Fibroblast of upper back skin (primary cell): ENCODE data around the gene NFKB1.
"Not testable (repeated sequence)": the region's sequence is repeated elsewhere in the genome, so short reads cannot be mapped to it uniquely, and the experiment has no call there.

Source experiments
- DNase-seq: peaks from one replicate; pipeline ENCODE4 v3.0.0-alpha.2; 2013

Gene NFKB1

GRCh38 chr4:102600689-102601088 is 99.5 kb downstream of the NFKB1 start:
- DNase-seq: no peak

GRCh38 chr4:102601586-102602227 is 100.5 kb downstream of the NFKB1 start:
- DNase-seq: no peak

- DNase-seq: no peak
These were observed 103.2 kb downstream of the NFKB1 start for GRCh38 chr4:102604222-102604940.

GRCh38 chr4:102606261-102606660 is 105.1 kb downstream of the NFKB1 start:
- DNase-seq: no peak

- no peak for DNase-seq
These were observed 105.8 kb downstream of the NFKB1 start for GRCh38 chr4:102606846-102607450.

GRCh38 chr4:102608190-102608589 is 107.0 kb downstream of the NFKB1 start:
- no peak for DNase-seq

- no peak for DNase-seq
These were observed 108.8 kb downstream of the NFKB1 start for GRCh38 chr4:102610007-102610406.

- DNase-seq: no peak
These were observed 109.3 kb downstream of the NFKB1 start for GRCh38 chr4:102610476-102610875.

GRCh38 chr4:102612210-102612609 is 111.1 kb downstream of the NFKB1 start:
- DNase-seq: no peak

- DNase-seq: no peak
These were observed 111.7 kb downstream of the NFKB1 start for GRCh38 chr4:102612824-102613366.

GRCh38 chr4:102614801-102615200 is 113.6 kb downstream of the NFKB1 start:
- DNase-seq: no peak

- no peak for DNase-seq
These were observed 115.5 kb downstream of the NFKB1 start for GRCh38 chr4:102616636-102617035.

- DNase-seq: not testable (repeated sequence)
These were observed 117.9 kb downstream of the NFKB1 start for GRCh38 chr4:102619021-102619420.

GRCh38 chr4:102619776-102620631 is 118.8 kb downstream of the NFKB1 start:
- DNase-seq: peak; percentile 60

GRCh38 chr4:102620697-102621497 is 119.7 kb downstream of the NFKB1 start:
- DNase-seq: peak; percentile 95

- DNase-seq: peak; percentile 83
These were observed 122.5 kb downstream of the NFKB1 start for GRCh38 chr4:102623622-102624021.

GRCh38 chr4:102624505-102624904 is 123.3 kb downstream of the NFKB1 start:
- peak; percentile 60 for DNase-seq

- DNase-seq: peak; percentile 33
These were observed 124.2 kb downstream of the NFKB1 start for GRCh38 chr4:102625232-102625930.

GRCh38 chr4:102627831-102628523 is 126.8 kb downstream of the NFKB1 start:
- peak; percentile 86 for DNase-seq

- DNase-seq: no peak
These were observed 128.5 kb downstream of the NFKB1 start for GRCh38 chr4:102629673-102630072.

GRCh38 chr4:102631616-102632015 is 130.5 kb downstream of the NFKB1 start:
- no peak for DNase-seq
